Right lobe of liver (tissue), 6 donors: ENCODE measurements around the gene HSPG2. TPM values are rescaled to one million over a fixed set of nuclear protein-coding genes. Genes with fewer than 3 reads are reported as not detected.

Source experiments
- ATAC-seq, 4 donors: fragments of 200-7000 bp; cut with Tn5 transposase; one replicate each; pipeline ENCODE4 v1.9.1; 2020; ENCODE audit warnings: mild to moderate bottlenecking in 4 of 4, moderate library complexity in 4 of 4
- DNase-seq, 3 donors: peaks; one replicate each; pipeline ENCODE4 v3.0.0-alpha.2; 2020
- H3K27ac ChIP-seq, 3 donors: fragments of 200-600 bp; one replicate each; pipeline ENCODE4 v1.8.0; 2022
- H3K27me3 ChIP-seq, 2 donors: fragments of 200-600 bp; one replicate each; pipeline ENCODE4 v1.8.0; 2022
- H3K36me3 ChIP-seq, 4 donors: fragments of 200-600 bp; sonication (generic) in 1 of 4; one replicate each; pipeline versions ENCODE4 v1.5.1 to v1.8.0; 2017 to 2022; ENCODE audit warnings: control low read depth in 1 of 4
- H3K4me1 ChIP-seq, 4 donors: fragments of 200-600 bp; sonication (generic) in 1 of 4; one replicate each; pipeline versions ENCODE4 v1.5.1 to v1.8.0; 2017 to 2022; ENCODE audit warnings: control low read depth in 1 of 4
- H3K4me3 ChIP-seq, 3 donors: fragments of 200-600 bp; one replicate each; pipeline ENCODE4 v1.8.0; 2022
- H3K9me3 ChIP-seq, 4 donors: fragments of 200-600 bp; sonication (generic) in 1 of 4; one replicate each; pipeline versions ENCODE4 v1.5.1 to v1.8.0; 2017 to 2022; ENCODE audit warnings: control low read depth in 1 of 4
- CTCF ChIP-seq, 4 donors: fragments of 200-600 bp in 3 of 4; fragments of 450-650 bp in 1 of 4; IDR thresholded peaks; one replicate each; pipeline versions ENCODE4 v1.5.1 to v1.8.0; 2016 to 2022; ENCODE audit warnings: antibody characterized with exemption in 4 of 4, mild to moderate bottlenecking in 2 of 4
- POLR2A ChIP-seq: fragments of 450-650 bp; IDR thresholded peaks from one replicate; pipeline ENCODE4 v1.6.1; 2017; ENCODE audit warnings: antibody characterized with exemption, mild to moderate bottlenecking
- WGBS: methylation state at CpG from one replicate; pipeline ENCODE4 v1.1.6; 2018; ENCODE audit warnings: low coverage, low lambda C conversion rate; ENCODE audit not compliant: insufficient coverage; ENCODE audit errors: missing lambda C conversion rate; 5-methylcytosine and 5-hydroxymethylcytosine counted together
- intact Hi-C, 2 donors: fragments of 100-400 bp; cut with DNase I; formaldehyde crosslinking; loops; one replicate each; pipeline versions ENCODE4 v1.11.2 to v1.14.1; 2022
- total RNA-seq, 6 experiments: library from RNA; depleted of rRNA in 2 of 6; stranded (reverse); fragments of >200 nt in 2 of 6; fragmentation: NEBNext Ultra II Directional in 3 of 6; extraction: Animal tissue kit (Norgen Biotek cat#: 25700) in 3 of 6; gene quantifications; one replicate each; pipeline versions ENCODE4 v1.1.0 to v1.2.4, GENCODE V29; 2016 to 2023
- donor health status: DM: no; HTN: yes; CAD: no.
- donor health status: DM: no; HTN: no; CAD: no.
- donor health status: DM: no; HTN: no; CAD: no.
- donor health status: DM: no; HTN: yes; CAD: no.
- donor health status: DM: no; HTN: yes; CAD: no.

Gene HSPG2
- total RNA-seq, 6 experiments from 2014 or later: 31.3 to 90.9 (median 43.7) TPM

- 72% methylated on average over 3 of the region's 5 CpGs for WGBS
- DNase-seq (no peak), ATAC-seq (no peak)
- Histone ChIP-seq H3K4me1 (no peaks in the 10 kb centered on the region), H3K4me3 (no peak overlapping the region), H3K9me3 (no peaks in the 10 kb centered on the region), H3K27me3 (no peaks in the 10 kb centered on the region), H3K27ac (no peak overlapping the region), H3K36me3 (no peaks in the 10 kb centered on the region)
- intact Hi-C loops: no loop called here
- TF ChIP-seq CTCF (IDR thresholded peaks at IDR 0.05): no peak
- no peak for TF ChIP-seq POLR2A
These were observed 23.3 kb downstream of the HSPG2 start for GRCh38 chr1:21913763-21914162.

- intact Hi-C loops: no loop called here
- Histone ChIP-seq H3K4me1 (no peaks in the 10 kb centered on the region), H3K27me3 (no peaks in the 10 kb centered on the region), H3K27ac (no peak overlapping the region), H3K36me3 (no peaks in the 10 kb centered on the region), H3K4me3 (no peak overlapping the region), H3K9me3 (no peaks in the 10 kb centered on the region)
- DNase-seq (no peak), ATAC-seq (peak in 1 of 4 donors; percentile 2)
- TF ChIP-seq CTCF (IDR thresholded peaks at IDR 0.05) (no peak), POLR2A (no peak)
- WGBS: no CpG with 5 or more reads among the region's 8 CpGs
These were observed 23.9 kb downstream of the HSPG2 start for GRCh38 chr1:21913258-21913657.

- DNase-seq: no peak
- TF ChIP-seq POLR2A: no peak
- no peak for TF ChIP-seq CTCF (IDR thresholded peaks at IDR 0.05)
- 81% methylated on average over 9 of the region's 9 CpGs for WGBS
- no peaks in the 10 kb centered on the region for H3K27me3 ChIP-seq
- H3K4me1 ChIP-seq: no peaks in the 10 kb centered on the region
- H3K27ac ChIP-seq: no peak overlapping the region
- H3K36me3 ChIP-seq: no peaks in the 10 kb centered on the region
- intact Hi-C loops: no loop called here
- no peaks in the 10 kb centered on the region for H3K9me3 ChIP-seq
- no peak for ATAC-seq
- no peak overlapping the region for H3K4me3 ChIP-seq
These were observed 24.9 kb downstream of the HSPG2 start for GRCh38 chr1:21912038-21912758.

- Histone ChIP-seq H3K4me1 (no peaks in the 10 kb centered on the region), H3K36me3 (no peaks in the 10 kb centered on the region), H3K9me3 (no peaks in the 10 kb centered on the region), H3K4me3 (no peak overlapping the region), H3K27me3 (no peaks in the 10 kb centered on the region), H3K27ac (no peak overlapping the region)
- intact Hi-C loops: no loop called here
- WGBS: no CpG with 5 or more reads among the region's 10 CpGs
- TF ChIP-seq POLR2A (no peak), CTCF (IDR thresholded peaks at IDR 0.05) (no peak)
- DNase-seq (no peak), ATAC-seq (peak; percentile 14 to 52 (median 46))
These were observed 25.7 kb downstream of the HSPG2 start for GRCh38 chr1:21911205-21912001.
